Activated naive CD4-positive, alpha-beta T cell treated with anti-CD3 and anti-CD28 coated beads, Interleukin-2, amount 50 U/mL, for 16 hours (primary cell): ENCODE measurements around the gene TXNL1.
"Not testable (repeated sequence)": the region's sequence is repeated elsewhere in the genome, so short reads cannot be mapped to it uniquely, and the experiment has no call there.

Experiments used
- DNase-seq: peaks from one replicate; pipeline ENCODE4 v3.0.0-alpha.2; 2020

TXNL1 gene

DNA sequence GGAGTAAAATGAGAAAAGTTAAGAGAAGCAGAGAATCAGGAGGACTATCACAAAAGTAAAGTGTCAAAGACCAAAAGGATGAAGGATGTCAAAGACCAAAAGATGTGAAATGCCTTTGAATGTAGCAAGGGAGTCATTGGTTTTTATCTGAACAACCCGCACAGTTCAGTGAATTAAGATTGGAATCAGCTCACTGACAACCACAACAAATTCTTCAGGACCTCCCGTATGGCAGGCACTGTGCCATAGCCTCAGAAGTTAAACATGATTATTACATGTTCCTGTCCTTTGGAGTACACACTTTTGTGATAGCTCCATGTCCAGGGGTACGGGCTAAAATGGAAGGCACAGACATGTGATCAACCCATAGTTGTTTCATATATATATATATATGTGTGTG, 5.0 kb upstream of the TXNL1 start:
- no peak for DNase-seq

DNA sequence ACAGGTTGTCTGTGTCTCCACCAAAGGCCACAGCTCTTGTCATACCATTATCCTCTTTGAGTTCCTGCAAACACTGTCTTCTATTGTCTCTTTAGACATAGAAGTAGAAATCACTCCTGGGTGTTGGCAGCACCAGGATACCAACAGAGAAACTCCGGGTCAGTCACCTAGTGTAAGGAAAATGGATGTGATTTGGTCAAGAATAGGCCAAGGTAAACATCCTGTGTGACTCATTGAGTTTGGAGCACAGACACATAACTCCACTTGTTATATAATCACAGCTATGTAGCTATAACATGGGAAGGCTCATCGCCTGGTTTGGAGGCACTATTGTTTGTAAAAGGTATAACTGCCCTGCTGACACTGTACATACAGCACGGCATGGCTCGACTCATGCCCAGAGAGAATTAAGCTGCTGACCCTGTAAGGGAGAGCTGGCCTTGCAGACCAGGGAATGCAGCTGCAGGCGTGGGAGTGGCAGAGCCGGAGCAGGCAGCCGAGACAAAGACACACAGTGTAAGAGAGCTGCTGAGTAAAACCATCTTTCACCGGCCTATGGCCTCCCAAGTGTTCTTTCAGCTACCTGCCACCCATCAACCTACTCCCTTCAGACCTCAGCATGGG, 3.4 kb upstream of the TXNL1 start:
- no peak for DNase-seq

DNA sequence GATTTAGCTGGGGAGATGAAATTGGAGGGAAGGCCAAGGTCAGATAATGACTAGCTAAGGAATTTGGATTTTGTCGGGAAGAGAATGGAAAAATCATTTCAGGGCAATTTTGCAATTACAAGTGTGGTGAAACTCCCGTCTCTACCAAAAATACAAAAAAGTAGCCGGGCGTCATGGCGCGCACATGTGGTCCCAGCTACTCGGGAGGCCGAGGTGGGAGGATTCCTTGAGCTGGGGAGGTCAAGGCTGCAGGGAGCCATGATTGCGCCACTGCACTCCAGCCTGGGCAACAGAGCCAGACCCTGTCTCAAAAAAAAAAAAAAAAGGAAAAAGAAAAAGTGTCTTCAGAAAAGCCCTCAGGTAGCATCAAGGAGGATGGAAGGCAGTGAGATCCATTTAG, 1.2 kb upstream of the TXNL1 start:
- DNase-seq, result no peak

DNA sequence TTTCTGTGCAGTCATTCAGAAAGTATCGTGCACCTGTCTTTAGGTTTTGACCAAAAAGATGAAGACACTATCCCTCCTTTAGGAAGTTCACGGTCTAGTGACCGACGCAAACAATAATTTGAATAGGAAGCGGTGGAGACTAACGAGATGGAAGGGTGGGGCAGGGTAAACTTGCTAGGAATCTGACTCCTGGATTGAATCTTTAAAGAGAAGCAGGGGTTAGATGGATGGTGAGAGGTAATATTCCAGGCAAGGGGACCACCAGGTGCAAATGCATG, 651 bp upstream of the TXNL1 start:
- no peak for DNase-seq

DNA sequence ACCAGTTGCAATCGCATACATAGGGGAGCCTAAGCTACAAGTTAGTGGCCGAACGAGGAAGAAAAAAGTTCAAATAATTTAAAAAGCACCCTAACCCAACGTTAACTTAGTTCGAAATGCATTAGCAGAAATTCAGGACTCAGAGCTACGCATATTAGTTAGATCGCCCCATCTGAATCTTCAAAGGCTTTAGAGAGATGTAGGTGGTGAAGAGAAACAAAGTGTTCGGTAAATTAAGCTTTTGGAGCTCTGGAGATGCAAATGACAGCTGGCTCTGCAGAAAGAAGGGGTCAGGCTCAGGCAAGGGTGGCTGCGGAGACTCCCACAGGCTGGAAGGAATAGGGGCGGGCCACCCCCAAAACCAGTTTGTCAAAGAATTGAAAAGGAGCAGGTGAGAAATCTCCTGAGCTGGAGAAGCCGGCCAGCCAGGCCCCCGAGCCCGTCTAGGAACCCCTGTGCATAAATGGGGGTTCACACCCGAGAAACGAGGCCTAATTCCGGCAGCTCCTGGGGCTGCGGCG, 621 bp downstream of the TXNL1 start:
- DNase-seq, result peak; percentile 23

DNA sequence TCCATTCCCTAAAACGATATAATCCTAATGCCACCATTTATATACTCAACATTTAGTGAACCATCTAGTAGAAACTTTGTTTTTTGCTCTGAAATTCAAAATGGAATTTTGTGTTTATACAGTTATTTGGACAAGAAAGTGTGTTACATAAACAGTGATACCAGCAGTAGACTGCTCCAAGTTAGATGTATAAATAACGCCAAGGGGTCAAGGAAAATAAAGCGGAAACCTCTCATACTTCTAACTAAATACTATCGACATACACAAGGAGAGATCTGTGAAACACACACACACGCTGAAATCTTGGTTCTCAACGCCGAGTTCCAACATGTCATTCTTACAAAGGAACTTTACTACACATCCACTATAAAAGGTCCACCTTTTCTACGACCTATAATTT, 1.2 kb downstream of the TXNL1 start:
- DNase-seq, result no peak

DNA sequence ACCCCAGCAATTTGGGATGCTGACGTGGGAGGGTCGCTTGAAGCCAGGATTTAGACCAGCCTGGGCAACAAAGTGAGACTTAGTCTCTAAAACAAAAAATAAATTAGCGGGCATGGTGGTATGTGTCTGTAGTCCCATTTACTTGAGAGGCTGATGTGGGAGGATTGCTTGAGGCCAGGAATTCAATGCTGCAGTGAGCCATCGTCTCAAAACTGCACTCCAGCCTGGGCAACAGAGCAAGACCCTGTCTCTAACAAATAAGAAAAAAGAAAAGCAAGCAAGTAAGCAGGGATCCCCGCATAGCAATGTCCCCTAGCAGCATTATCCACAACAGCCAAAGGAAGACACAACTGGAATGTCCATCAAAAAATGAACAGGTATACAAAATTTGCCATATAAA, 3.4 kb downstream of the TXNL1 start:
- no peak for DNase-seq

DNA sequence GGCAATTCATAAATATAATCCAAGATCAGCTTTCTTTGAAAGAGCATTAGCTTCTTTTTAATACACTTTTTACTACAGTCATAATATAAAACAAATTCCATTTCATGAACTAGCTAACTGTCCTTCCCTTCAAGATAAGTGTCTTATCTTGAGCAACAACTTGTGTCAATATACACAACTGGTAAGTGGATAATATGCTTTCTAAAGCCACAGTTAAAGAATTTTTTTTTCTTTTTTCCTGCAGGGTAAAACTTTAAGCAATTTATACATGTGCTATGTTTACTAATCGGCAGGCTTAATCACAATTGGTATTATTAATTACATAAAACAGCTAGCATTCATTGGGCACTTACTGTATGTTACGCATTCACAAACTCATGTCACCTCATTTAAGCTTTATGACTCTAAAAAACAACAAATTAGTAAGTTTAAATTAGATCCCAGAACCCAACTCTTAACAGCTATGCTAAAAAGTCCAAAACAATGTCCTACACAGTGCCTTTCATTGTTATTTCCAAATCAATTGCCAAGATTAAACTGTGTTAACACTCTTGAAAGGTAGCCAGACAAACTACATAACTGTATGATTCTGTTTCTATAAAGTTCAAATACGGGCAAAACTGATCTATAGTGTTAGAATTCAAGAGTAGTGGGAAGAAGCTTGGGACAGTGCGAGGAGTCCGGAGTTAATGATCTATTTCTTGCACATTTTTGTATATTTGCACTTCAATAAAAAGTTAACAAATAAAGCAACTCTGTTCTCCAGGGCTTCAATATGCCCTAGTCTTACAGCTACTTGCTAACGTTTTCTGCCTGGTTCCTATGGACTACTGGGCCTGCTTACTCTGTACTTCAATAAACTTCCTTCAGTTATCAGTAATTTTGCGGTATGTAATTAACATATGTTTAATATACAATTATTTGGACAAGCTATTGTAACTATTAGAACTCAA, 6.0 kb downstream of the TXNL1 start:
- no peak for DNase-seq

DNA sequence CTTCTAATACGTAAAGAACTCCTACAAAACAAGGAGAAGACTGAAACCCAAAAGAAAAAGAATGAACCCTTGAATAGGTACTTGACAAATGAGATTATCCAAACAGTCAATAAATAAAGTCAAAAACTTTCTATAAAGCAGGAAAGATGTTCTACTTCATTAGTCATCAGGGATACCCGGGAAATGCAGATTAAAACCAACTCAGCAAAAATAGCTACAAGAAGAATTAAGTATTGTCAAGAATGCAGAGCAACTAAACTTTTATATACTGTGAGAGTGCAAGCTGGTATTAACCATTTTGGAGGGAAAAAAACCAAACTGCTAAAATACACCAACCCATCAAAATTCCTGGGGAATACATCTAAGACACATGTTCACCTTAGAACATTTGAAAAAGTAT, 10.4 kb downstream of the TXNL1 start:
- DNase-seq, result no peak

DNA sequence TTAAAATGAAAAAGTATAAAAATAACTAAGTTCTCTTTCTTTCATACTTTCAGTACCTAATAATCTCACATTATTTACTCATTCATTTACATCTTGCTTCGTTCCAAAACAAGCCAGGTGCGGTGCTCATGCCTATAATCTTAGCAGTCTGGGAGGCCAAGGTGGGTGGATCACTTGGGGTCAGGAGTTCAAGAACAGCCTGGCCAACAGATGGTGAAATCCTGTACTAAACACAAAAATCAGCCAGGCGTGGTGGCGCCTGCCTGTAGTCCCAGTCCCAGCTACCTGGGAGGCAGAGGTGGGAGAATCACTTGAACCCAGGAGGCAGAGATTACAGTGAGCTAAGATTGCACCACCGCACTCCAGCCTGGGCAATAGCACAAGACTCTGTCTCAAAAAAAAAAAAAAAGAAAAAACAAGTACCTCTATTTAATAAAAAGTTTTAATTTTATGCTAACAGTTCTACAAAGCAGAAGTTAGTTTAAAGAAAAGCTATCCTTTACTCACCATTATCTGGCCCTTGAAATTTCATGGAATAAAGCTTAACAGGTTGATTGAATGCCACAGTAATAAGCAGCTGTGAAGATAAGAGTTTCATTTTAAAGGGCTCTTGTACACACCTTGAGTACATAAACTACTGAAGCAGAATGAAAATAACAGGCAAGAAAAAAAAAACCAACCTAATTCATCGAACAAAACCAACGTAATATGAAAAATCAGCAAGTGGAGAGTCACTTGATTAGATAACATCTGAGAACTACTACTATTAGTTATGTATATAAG, 22.5 kb downstream of the TXNL1 start:
- DNase-seq, result no peak

DNA sequence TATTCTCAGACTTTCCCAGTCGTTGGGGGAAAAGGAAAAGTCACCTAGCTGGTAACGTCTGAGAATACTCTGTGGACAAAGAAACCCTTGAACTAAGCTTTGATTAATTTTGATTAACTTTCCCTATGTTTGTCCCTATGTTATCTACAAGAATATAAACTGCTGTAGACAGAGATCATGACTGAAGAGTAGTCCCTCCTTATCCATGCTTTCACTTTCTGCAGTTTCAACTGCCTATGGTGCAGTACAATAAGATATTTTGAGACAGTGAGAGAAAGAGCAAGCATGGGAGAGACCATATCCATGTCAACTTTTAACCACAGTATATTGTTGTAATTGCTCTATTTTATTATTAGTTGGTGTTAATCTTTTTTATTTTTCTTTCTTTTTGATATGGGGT, 31.8 kb downstream of the TXNL1 start:
- DNase-seq, result no peak

DNA sequence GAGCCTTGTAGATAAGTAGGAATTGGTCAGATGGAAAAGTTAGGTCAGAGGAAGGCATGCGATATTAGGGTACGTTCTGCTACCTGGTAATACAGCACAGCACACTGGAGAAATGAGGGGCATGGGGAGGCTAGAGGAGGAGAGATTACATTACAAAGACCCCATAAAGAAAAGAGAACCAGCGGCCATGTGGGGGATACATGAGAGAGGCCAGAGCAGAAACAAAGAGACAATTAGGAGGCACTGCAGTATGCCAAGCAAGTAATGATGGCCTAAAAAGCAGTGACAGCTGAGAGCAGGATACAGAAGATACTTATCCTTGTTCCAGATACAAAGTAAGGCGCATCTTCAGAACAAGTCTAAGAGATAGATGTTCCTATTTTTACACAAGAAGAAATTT, 40.0 kb downstream of the TXNL1 start:
- no peak for DNase-seq

DNA sequence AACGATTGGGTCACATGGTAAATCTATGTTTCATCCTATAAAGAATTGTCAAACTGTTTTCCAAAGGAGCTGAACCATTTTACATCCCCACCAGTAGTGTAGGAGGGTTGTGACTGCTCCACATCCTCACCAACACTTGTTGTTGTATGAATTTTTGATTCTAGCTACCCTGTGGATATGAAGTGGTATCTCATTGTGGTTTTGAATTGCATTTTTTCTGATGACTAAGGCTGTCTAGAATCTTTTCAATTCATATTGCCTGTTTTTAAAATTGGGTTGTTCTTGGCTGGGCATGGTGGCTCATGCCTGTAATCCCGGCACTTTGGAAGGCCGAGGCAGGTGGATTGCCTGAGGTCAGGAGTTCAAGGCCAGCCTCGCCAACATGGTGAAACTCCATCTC, 44.5 kb downstream of the TXNL1 start:
- no peak for DNase-seq

DNA sequence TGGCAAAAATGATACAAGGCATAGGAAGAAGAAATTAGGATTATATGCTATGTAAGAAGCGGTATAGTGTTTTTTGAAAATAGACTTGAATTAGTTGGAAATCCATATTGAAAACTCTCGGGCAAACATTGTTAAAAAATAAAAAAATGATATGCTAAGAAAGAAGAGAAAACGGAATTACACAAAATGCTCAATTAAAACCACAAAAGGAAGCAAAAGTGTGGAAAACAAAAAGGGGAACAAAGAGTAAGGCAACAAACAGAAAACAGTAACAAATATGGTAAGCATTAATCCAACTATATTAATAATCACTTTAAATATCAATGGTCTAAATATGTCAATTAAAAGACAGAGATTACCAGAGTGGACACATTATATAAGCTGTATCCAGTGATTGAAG, 58.4 kb downstream of the TXNL1 start:
- DNase-seq, result no peak

DNA sequence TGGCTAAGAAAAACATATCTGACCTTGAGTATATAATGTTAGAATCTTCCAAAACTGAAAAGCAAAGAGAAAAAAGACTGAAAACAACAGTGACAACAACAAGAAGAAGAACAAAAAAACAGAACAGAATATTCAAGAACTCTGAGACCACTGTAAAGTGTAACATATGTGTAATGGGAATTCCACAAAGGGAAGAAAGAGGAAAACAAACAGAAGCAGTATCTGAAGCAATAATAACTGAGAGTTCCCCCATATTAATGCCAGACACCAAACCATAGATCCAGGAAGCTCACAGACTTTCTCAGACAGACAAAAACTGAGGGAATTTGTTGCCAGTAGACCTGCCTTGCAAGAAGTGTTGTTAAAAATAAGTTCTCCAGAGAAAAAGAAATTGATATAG, 58.9 kb downstream of the TXNL1 start:
- DNase-seq, result no peak

DNA sequence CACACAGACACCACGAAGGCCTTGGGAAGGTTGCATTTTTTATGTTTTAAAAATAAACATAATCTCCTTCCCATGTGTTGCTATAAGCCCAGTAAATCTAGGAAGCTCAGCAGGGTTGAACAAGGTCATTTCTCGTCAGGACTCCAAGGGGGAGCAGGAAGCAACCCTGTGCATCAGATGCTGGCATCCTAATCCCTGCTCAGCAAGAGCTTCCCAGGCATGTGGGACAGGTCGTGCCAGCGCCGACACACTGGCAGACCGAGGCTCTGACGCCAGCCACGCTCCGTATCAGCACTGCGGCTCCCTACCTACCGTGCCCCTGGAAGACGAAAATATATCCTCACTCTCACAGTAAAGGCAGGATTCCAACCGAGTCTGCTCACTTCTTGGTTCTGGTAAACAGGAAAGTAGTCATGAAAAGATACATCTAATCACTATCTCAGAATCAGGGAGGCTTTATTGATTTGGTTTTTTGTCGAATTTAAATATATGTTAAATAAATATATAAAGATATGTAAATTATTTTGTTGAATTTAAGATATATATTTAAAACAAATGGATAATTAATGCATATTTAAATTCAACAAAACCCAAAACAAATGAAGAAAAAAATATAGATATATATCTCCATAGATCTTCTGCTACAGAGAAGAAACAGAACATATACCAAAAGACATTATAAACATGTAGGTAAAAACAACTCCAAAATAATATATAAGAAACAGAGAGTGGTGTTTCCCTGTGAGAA, 61.4 kb downstream of the TXNL1 start:
- no peak for DNase-seq

DNA sequence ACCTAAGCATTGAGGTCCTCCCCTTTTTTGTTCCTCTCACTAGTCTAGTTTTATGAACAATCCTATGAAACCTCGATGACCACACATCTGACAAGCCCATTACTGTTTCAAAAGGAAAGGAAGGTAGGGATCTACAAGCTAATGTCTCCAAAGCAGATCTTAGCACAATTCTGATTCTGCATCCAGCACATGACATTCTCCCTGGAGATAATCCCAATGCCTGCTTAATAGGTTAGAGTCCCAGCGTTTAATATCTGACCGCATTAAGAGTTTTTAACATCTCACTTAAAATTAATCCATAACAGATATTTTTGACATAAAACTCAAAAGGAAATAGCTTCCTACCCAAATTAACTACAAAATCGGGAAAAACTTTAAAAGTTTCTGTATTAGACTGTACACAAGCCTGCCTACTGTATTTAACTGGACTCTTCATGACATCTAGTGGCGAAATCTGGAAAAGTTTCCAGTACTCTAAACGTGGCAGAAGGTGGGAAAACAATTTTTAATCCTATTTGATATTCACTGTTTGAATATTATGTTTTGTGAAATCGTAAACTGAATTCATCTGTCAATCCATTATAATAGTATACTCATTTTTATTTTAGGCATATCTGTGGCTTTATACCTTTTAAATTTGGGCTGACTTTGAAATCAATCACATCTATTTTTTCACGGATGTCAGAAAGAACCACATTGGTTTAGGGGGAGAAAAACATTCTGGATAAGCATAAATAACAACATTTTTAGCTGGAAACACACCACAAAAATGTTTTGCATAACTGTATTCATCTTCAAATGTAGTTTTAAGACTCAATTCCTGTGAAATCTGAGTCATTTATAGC, 62.4 kb downstream of the TXNL1 start:
- DNase-seq, result no peak

DNA sequence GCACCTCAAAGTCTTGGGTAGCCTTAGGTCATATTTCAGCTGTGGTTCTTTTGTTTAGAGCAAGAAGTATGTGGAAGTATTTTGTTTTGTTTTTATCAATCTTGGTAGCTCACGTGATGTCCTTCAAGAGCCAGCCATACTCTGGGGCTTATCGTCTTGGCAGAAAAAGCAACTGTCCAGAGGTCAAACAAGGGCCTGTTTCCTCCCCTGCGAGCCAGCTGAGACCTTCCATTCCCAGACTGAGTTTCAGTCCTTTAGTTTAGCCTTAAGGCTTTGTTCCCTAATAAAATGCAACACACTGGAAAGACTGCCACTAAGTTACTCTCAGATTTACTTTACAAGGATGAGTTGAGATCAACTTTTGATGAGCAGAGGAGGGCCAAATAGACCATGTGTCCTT, 63.5 kb downstream of the TXNL1 start:
- no peak for DNase-seq

DNA sequence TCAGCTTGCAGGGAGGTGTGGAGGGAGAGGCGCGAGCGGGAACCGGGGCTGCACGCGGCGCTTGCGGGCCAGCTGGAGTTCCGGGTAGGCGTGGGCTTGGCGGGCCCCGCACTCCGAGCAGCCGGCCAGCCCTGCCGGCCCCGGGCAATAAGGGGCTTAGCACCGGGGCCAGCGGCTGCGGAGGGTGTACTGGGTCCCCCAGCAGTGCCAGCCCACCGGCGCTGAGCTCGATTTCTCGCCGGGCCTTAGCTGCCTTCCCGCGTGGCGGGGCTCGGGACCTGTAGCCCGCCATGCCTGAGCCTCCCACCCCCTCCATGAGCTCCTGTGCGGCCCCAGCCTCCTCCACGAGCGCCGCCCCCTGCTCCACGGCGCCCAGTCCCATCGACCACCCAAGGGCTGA, 66.1 kb downstream of the TXNL1 start:
- DNase-seq, result not testable (repeated sequence)

DNA sequence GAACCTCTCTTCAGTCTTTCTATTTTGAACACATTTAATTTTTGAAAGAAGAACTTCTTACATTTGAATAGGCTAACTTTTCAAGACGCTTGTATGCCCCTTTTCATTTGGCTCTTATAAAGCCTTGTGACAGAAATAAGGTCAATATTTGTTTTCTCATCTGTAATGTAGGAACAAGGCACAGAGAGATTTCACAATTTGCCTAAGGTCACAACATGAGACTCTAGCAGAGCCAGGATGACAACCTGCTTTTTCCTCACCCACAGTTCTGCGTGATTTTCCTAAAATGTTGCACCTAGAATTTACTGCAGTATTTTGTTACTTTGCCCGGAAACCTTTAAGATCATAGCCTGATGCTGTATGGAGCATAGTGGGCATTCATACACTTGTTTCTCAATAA, 67.4 kb downstream of the TXNL1 start:
- DNase-seq, result no peak

DNA sequence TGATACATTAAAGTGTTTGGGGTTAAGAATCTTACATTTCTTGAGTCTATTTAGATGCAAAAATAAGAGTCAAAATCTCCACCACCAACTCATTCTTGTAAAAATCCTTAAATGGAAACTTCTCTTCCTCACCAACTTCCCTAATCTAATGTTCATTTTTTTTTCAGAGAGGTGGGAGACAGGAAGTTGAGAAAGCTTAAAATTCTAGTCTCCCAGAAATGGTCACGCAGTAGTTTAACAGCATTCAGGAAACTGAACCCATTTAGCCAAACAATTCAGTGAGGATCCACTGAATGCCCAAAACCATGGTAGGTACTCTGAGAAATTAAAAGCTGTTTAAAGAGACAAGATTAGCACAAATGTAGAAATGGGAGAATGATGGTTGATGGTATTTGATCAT, 69.0 kb downstream of the TXNL1 start:
- DNase-seq, result no peak

DNA sequence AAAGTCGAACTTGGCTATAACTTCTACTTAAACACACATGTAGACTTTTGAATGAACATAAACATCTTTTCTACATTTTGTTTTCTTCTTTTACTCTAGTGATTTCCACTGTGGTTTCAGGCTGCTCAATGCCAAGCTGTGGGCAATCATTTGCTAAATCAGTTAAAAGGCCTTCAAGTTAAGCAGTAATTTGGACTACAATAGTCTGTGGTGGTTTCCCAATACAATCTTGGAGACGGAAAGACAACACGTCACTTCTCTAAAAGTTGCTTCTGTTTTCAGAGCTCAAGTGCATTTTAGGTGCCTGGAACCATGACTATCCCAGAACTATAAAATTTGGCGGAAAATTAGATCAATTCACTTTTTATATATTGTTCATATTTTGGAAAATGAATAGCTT, 69.4 kb downstream of the TXNL1 start:
- no peak for DNase-seq
